Erythroblast (primary cell): ENCODE results near the gene TNNI3K.

Experiments used
- GATA1 ChIP-seq: IDR thresholded peaks from 2 replicates; pipeline ENCODE4 v1.6.1; 2011; ENCODE audit warnings: low read depth, mild to moderate bottlenecking, control low read depth, low read length, moderate library complexity
- POLR2A ChIP-seq: IDR thresholded peaks from 2 replicates; pipeline ENCODE4 v1.6.1; 2011; ENCODE audit warnings: mild to moderate bottlenecking, low read length

DNA sequence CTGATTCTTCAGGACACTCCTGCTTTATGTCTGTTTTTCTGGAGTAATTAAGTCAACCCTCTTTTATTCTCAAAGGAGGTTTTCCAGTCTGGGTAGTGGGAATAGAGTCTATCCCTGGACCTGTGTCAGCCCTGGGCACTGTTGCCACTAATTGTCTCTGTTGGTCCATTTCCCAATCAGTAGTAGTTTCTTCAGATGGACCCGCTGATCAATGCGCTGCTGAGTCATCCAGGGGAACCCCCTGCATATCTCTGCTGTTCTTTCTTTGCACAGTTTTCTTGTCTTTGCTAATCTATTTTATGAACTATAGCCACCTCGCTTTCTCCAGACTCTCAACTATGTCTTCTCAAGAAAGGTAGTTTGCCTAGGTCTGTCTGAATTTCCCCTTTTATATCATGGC lies 82.5 kb downstream of the TNNI3K start:
- TF ChIP-seq POLR2A = no peak
- no peak for TF ChIP-seq GATA1
